GM12878 (cell line): ENCODE results near the gene CLEC2L. TPM values are rescaled to one million over a fixed set of nuclear protein-coding genes. Genes with fewer than 3 reads are reported as not detected.

Source experiments
- EED ChIP-seq: sonication (generic); IDR thresholded peaks from 2 replicates; pipeline ENCODE4 v1.6.1; 2016; ENCODE audit warnings: antibody characterized with exemption, low read depth
- MYC ChIP-seq: IDR thresholded peaks from 2 replicates; pipeline ENCODE4 v1.6.1; 2011; ENCODE audit warnings: mild to moderate bottlenecking, low read length, moderate library complexity, inconsistent platforms; ENCODE audit not compliant: insufficient read depth, insufficient replicate concordance, insufficient read length, severe bottlenecking
- NFXL1 ChIP-seq: fragments of 450-650 bp; IDR thresholded peaks from 2 replicates; pipeline ENCODE4 v1.6.1; 2017; ENCODE audit warnings: antibody characterized with exemption, mild to moderate bottlenecking, borderline replicate concordance
- SMC3 ChIP-seq: IDR thresholded peaks from 2 replicates; pipeline ENCODE4 v1.6.1; 2011; ENCODE audit warnings: low read length, improper control_type of control experiment, borderline replicate concordance
- ZZZ3 ChIP-seq: IDR thresholded peaks from 2 replicates; pipeline ENCODE4 v1.6.1; 2011; ENCODE audit warnings: low read depth; ENCODE audit not compliant: control insufficient read depth, insufficient read length
- polyA plus RNA-seq, 11 experiments: library from polyadenylated mRNA; depleted of rRNA in 4 of 11; unstranded in 6 of 11; stranded (reverse) in 5 of 11; fragments of >200 nt; fragmentation: Nextera tagmentation in 4 of 11; fragmentation: Illumina TruSeq in 1 of 11; extraction: Ambion mirVana in 4 of 11; extraction: Trizol in 1 of 11; gene quantifications; 1 replicate in 1 of 11; 2 replicates in 10 of 11; pipeline versions ENCODE4 v1.2.1 to v1.2.3, GENCODE V29; 2011 to 2016; ENCODE audit warnings: inconsistent platforms in 2 of 11, missing spikeins in 2 of 11, low read depth in 1 of 11
- total RNA-seq, 4 experiments: library from RNA; depleted of rRNA in 3 of 4; stranded (reverse); fragments of >200 nt in 3 of 4; fragmentation: Illumina TruSeq in 1 of 4; extraction: Trizol in 1 of 4; gene quantifications; 2 replicates each; pipeline versions ENCODE4 v1.2.1 to v1.2.3, GENCODE V29; 2013 to 2021
- TF ChIP-seq, protein P1 (sequence below): fragments of 450-650 bp; IDR thresholded peaks from 2 replicates; pipeline ENCODE4 v1.6.1; 2017; ENCODE audit warnings: borderline replicate concordance
- TF ChIP-seq, protein P2 (sequence below): IDR thresholded peaks from 2 replicates; pipeline ENCODE4 v1.6.1; 2012; ENCODE audit warnings: mild to moderate bottlenecking, low read depth, low read length

The CLEC2L gene
- total and polyA plus RNA-seq, 10 of the 15 experiments (the other 5 are each of a cell fraction or from before 2014, with no cell fraction given): not detected

DNA sequence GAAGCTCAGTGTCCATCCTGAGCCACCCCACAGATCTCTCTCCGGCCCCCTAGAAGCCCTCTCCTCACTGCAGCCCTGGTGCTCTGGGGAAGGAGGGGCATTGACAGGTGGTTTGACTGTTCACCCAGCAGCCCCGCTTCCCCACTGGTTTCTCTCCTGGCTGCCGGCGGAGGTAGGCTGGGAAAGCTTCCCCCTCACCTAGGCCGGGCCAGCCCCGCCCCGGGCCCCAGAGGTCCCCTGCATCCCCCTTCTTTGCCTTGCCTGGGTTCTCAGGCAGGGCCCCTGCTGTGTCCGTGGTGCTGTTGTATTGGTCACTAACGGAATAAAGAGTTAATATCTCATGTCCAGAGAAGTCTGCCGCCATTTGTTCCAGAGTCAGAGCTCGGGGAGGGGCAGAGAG is 21.2 kb downstream of the CLEC2L start (continued):
- TF ChIP-seq, protein P1, sequence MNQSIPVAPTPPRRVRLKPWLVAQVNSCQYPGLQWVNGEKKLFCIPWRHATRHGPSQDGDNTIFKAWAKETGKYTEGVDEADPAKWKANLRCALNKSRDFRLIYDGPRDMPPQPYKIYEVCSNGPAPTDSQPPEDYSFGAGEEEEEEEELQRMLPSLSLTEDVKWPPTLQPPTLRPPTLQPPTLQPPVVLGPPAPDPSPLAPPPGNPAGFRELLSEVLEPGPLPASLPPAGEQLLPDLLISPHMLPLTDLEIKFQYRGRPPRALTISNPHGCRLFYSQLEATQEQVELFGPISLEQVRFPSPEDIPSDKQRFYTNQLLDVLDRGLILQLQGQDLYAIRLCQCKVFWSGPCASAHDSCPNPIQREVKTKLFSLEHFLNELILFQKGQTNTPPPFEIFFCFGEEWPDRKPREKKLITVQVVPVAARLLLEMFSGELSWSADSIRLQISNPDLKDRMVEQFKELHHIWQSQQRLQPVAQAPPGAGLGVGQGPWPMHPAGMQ: no peak
- TF ChIP-seq EED: no peak
- TF ChIP-seq, protein P2, sequence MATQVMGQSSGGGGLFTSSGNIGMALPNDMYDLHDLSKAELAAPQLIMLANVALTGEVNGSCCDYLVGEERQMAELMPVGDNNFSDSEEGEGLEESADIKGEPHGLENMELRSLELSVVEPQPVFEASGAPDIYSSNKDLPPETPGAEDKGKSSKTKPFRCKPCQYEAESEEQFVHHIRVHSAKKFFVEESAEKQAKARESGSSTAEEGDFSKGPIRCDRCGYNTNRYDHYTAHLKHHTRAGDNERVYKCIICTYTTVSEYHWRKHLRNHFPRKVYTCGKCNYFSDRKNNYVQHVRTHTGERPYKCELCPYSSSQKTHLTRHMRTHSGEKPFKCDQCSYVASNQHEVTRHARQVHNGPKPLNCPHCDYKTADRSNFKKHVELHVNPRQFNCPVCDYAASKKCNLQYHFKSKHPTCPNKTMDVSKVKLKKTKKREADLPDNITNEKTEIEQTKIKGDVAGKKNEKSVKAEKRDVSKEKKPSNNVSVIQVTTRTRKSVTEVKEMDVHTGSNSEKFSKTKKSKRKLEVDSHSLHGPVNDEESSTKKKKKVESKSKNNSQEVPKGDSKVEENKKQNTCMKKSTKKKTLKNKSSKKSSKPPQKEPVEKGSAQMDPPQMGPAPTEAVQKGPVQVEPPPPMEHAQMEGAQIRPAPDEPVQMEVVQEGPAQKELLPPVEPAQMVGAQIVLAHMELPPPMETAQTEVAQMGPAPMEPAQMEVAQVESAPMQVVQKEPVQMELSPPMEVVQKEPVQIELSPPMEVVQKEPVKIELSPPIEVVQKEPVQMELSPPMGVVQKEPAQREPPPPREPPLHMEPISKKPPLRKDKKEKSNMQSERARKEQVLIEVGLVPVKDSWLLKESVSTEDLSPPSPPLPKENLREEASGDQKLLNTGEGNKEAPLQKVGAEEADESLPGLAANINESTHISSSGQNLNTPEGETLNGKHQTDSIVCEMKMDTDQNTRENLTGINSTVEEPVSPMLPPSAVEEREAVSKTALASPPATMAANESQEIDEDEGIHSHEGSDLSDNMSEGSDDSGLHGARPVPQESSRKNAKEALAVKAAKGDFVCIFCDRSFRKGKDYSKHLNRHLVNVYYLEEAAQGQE: no peak
- TF ChIP-seq NFXL1: no peak
- no peak for TF ChIP-seq ZZZ3
- TF ChIP-seq SMC3: no peak
- no peak for TF ChIP-seq MYC
- TF ChIP-seq, all 136 proteins: peak for 0
